Neuronal stem cell (in vitro differentiated cells): Measurements from ENCODE around the gene CABP1.

Experiments
- DNase-seq: peaks from one replicate; pipeline ENCODE4 v3.0.0-alpha.2; 2013; ENCODE audit warnings: low spot score
- H2AFZ ChIP-seq: one replicate; pipeline ENCODE4 v1.6.1; 2013; ENCODE audit warnings: mild to moderate bottlenecking, low read length, inconsistent platforms
- H2AK5ac ChIP-seq: 2 replicates; pipeline ENCODE4 v1.6.1; 2013; ENCODE audit warnings: low read depth, mild to moderate bottlenecking, inconsistent platforms, low read length, moderate library complexity, mixed read lengths
- H2BK120ac ChIP-seq: 2 replicates; pipeline ENCODE4 v1.6.1; 2013; ENCODE audit warnings: low read depth, mild to moderate bottlenecking, inconsistent platforms, low read length, moderate library complexity, mixed read lengths
- H2BK12ac ChIP-seq: one replicate; pipeline ENCODE4 v1.6.1; 2013; ENCODE audit warnings: low read length, inconsistent platforms
- H2BK15ac ChIP-seq: 2 replicates; pipeline ENCODE4 v1.6.1; 2013; ENCODE audit warnings: mild to moderate bottlenecking, low read length, inconsistent platforms, mixed read lengths
- H2BK5ac ChIP-seq: one replicate; pipeline ENCODE4 v1.6.1; 2013; ENCODE audit warnings: inconsistent platforms, mild to moderate bottlenecking, low read length, moderate library complexity
- H3K14ac ChIP-seq: one replicate; pipeline ENCODE4 v1.6.1; 2013; ENCODE audit warnings: low read length, inconsistent platforms
- H3K18ac ChIP-seq: 2 replicates; pipeline ENCODE4 v1.6.1; 2013; ENCODE audit warnings: low read length, inconsistent platforms
- H3K23ac ChIP-seq: 2 replicates; pipeline ENCODE4 v1.6.1; 2013; ENCODE audit warnings: low read depth, mild to moderate bottlenecking, mixed read lengths, low read length, inconsistent platforms; ENCODE audit not compliant: poor library complexity
- H3K27ac ChIP-seq: replicated peaks from 3 replicates; pipeline ENCODE4 v1.5.1; 2013; ENCODE audit warnings: low read length, inconsistent platforms
- H3K27me3 ChIP-seq, 3 experiments: 2 replicates each; pipeline ENCODE4 v1.6.1; 2013; ENCODE audit warnings: low read length in 3 of 3, mild to moderate bottlenecking in 2 of 3, inconsistent platforms in 1 of 3, low read depth in 1 of 3, mixed read lengths in 1 of 3, moderate library complexity in 1 of 3; ENCODE audit not compliant: control insufficient read depth in 3 of 3, insufficient read depth in 3 of 3
- H3K36me3 ChIP-seq, 2 donors: replicated peaks in 1 of 2; 2 replicates each; pipeline ENCODE4 v1.6.1; 2013; ENCODE audit warnings: low read length in 2 of 2; ENCODE audit not compliant: control insufficient read depth in 2 of 2, insufficient read depth in 2 of 2
- H3K4ac ChIP-seq: 2 replicates; pipeline ENCODE4 v1.6.1; 2013; ENCODE audit warnings: inconsistent platforms, mild to moderate bottlenecking, low read length, moderate library complexity
- H3K4me1 ChIP-seq, 2 donors: 1 replicate in 1 of 2; 2 replicates in 1 of 2; pipeline ENCODE4 v1.6.1; 2013; ENCODE audit warnings: low read length in 2 of 2, low read depth in 1 of 2; ENCODE audit not compliant: control insufficient read depth in 2 of 2, insufficient read depth in 1 of 2
- H3K4me2 ChIP-seq: one replicate; pipeline ENCODE4 v1.6.1; 2013; ENCODE audit warnings: mild to moderate bottlenecking, low read length, inconsistent platforms; ENCODE audit not compliant: insufficient read depth, poor library complexity, severe bottlenecking
- H3K4me3 ChIP-seq, 2 donors: 2 replicates each; pipeline ENCODE4 v1.5.1; 2013; ENCODE audit warnings: low read length in 2 of 2, mild to moderate bottlenecking in 2 of 2, inconsistent platforms in 1 of 2, moderate library complexity in 1 of 2
- H3K79me1 ChIP-seq: one replicate; pipeline ENCODE4 v1.6.1; 2013; ENCODE audit warnings: low read depth, mild to moderate bottlenecking, inconsistent platforms, low read length, moderate library complexity
- H3K9ac ChIP-seq: one replicate; pipeline ENCODE4 v1.6.1; 2013; ENCODE audit warnings: mild to moderate bottlenecking, low read depth, low read length, inconsistent platforms; ENCODE audit not compliant: poor library complexity
- H3K9me3 ChIP-seq, 2 donors: replicated peaks in 1 of 2; 2 replicates each; pipeline versions ENCODE3 to v1.6.1; 2013; ENCODE audit warnings: low read length in 2 of 2, mild to moderate bottlenecking in 2 of 2, inconsistent platforms in 1 of 2, low read depth in 1 of 2, mixed read lengths in 1 of 2, moderate library complexity in 1 of 2; ENCODE audit not compliant: control insufficient read depth in 2 of 2, insufficient read depth in 1 of 2
- H4K8ac ChIP-seq: one replicate; pipeline ENCODE4 v1.6.1; 2013; ENCODE audit warnings: low read depth, mild to moderate bottlenecking, inconsistent platforms, low read length, moderate library complexity
- H4K91ac ChIP-seq: one replicate; pipeline ENCODE4 v1.6.1; 2013; ENCODE audit warnings: low read length, low read depth, mild to moderate bottlenecking, inconsistent platforms; ENCODE audit not compliant: poor library complexity
- WGBS, 2 donors: extraction: QIAGEN DNeasy Blood & Tissue Kit; methylation state at CpG; one replicate each; pipeline ENCODE4 v1.1.7; 2013; ENCODE audit warnings: missing lambda C conversion rate in 2 of 2, mixed read lengths in 1 of 2; ENCODE audit not compliant: insufficient read length in 2 of 2, insufficient replicate concordance in 1 of 2; ENCODE audit errors: extremely low coverage in 2 of 2; 5-methylcytosine and 5-hydroxymethylcytosine counted together

CABP1 gene

DNA sequence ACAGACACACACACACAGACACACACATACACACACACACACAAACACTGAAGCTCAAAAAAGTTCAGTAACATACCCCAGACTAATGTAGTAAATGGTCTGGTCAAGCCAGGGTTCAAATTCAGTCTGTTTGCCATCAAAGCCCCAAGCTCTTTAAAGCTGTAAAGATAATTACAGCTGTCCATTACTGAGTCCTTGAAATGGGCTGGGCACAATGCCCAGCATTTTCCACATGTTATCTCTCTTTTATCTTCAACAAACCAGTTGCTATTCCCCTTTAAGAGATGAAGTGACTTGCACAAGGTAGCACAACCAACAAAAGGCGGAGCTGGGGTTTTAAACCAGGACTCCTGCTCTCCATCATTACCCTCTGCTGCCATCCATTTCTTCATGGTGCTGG lies 62.2 kb downstream of the CABP1 start:
- Histone ChIP-seq H3K4me1 (no peaks in the 10 kb centered on the region), H2BK15ac (no peak overlapping the region), H3K14ac (no peak overlapping the region), H2BK12ac (no peak overlapping the region), H2BK5ac (no peak overlapping the region), H3K79me1 (no peaks in the 10 kb centered on the region), H3K27me3 (no peaks in the 10 kb centered on the region), H4K91ac (no peak overlapping the region), H3K23ac (no peak overlapping the region), H2AK5ac (no peak overlapping the region), H3K4me3 (no peak overlapping the region), H4K8ac (no peak overlapping the region), H3K4me2 (no peak overlapping the region), H3K18ac (no peak overlapping the region), H2AFZ (no peak overlapping the region), H3K4ac (no peak overlapping the region), H3K9ac (no peak overlapping the region), H3K27ac (no peak overlapping the region), H3K36me3 (peaks cover 25 to 80% of the 10 kb centered on the region in 2 donors), H2BK120ac (no peak overlapping the region), H3K9me3 (no peaks in the 10 kb centered on the region)
- no CpG with 5 or more reads among the region's 1 CpG for WGBS, 2 donors
- DNase-seq = no peak

DNA sequence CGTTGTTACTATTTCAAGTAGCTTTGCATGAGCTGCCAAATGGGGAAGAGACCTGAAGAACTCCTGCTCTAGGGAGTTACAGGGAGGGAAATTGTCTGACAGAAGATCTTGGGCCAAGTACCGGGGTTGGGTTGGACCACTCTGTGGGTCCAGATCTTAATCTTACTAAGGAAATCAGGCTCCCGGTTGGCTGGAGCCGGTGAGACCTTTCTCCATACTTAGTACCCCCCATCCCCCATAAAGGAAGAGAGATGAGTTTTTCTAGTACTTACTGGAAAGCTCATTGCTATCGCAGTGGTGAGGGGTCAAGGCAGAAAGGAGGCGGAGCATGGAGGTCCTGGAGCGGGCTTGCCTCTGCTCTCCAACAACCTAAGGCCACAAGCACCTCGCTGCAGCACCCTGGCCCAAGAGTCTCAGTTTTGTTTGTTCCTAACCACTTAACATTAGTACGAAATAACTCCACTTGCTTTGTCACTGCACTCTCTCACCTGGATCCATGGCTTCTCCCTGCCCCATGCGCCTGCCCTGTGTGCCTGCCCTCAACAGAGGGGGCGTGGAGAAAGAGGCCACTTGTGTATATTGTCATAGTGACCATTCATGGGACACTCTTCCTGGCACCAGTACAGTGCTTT lies 63.0 kb downstream of the CABP1 start:
- H3K36me3 ChIP-seq = peaks cover 23 to 72% of the 10 kb centered on the region in 2 donors
- H3K9ac ChIP-seq = peak overlapping the region; percentile 47
- no CpG with 5 or more reads among the region's 11 CpGs for WGBS, 2 donors

DNA sequence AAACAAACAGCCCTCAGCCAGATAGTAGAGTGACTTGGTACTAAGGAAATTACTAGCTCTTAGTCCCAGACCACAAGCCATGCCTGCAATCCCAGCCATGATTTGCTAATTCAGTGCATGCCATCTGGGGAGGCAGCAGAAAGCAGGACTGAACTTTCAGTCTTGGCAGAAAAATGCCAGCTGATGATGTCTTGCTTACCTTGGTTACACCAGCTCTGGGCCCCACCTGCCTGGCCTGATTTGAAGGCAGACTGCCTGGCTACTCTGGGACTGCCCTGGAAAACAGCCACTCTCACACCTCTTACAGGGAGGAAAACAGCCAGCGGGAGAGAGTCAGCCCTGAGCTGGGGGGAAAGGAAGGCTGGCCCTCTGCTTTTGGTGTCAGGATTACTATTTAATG lies 65.2 kb downstream of the CABP1 start:
- Histone ChIP-seq H3K14ac (no peak overlapping the region), H3K36me3 (peaks cover 8 to 50% of the 10 kb centered on the region in 2 donors), H3K9me3 (no peaks in the 10 kb centered on the region), H3K4me3 (peak overlapping the region in 1 of 2 donors; percentile 34), H4K8ac (no peak overlapping the region), H2BK5ac (no peak overlapping the region), H2AK5ac (no peak overlapping the region), H2BK15ac (no peak overlapping the region), H3K4me2 (no peak overlapping the region), H3K27ac (no peak overlapping the region), H3K27me3 (no peaks in the 10 kb centered on the region), H3K23ac (no peak overlapping the region), H2BK12ac (no peak overlapping the region), H3K79me1 (no peaks in the 10 kb centered on the region), H2BK120ac (no peak overlapping the region), H3K9ac (no peak overlapping the region), H3K4ac (no peak overlapping the region), H3K4me1 (peaks cover 3 to 6% of the 10 kb centered on the region in 2 donors), H4K91ac (peak overlapping the region; percentile 68), H3K18ac (no peak overlapping the region), H2AFZ (no peak overlapping the region)
- no peak for DNase-seq
- no CpG with 5 or more reads among the region's 1 CpG for WGBS, 2 donors

More for the DNA sequence above, 63.0 kb downstream of the CABP1 start:
- Histone ChIP-seq H3K27ac (no peak overlapping the region), H3K9me3 (no peaks in the 10 kb centered on the region), H2BK12ac (no peak overlapping the region), H3K14ac (no peak overlapping the region), H3K23ac (no peak overlapping the region), H2BK5ac (no peak overlapping the region), H2AFZ (no peak overlapping the region), H2BK15ac (no peak overlapping the region), H3K4me3 (no peak overlapping the region), H3K4ac (no peak overlapping the region), H2AK5ac (no peak overlapping the region), H3K4me2 (no peak overlapping the region), H3K79me1 (no peaks in the 10 kb centered on the region), H4K8ac (no peak overlapping the region), H3K4me1 (no peaks in the 10 kb centered on the region), H2BK120ac (no peak overlapping the region), H4K91ac (no peak overlapping the region), H3K27me3 (no peaks in the 10 kb centered on the region), H3K18ac (no peak overlapping the region)
- no peak for DNase-seq

DNA sequence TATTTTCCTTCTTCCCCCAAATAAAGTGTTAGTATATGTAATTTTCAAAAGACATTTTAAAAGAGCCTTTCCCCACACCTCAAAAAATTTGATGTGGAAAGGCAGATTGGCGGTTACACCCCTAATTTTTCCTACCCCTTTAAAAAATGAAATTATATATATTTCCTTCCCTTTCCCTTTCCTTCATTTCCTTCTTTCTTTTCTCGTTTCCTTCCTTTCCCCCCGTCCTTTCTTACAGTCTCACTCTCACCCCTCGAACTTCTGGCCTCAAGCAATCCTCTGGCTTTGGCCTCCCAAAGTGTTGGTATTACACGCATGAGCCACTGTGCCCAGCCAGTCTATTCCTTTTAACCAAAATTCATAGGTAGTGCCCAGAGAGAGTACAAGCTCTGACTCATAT lies 65.6 kb downstream of the CABP1 start:
- Histone ChIP-seq H2AK5ac (no peak overlapping the region), H3K36me3 (peaks cover 5 to 46% of the 10 kb centered on the region in 2 donors), H3K4me1 (peaks cover 3 to 6% of the 10 kb centered on the region in 2 donors), H3K18ac (no peak overlapping the region), H3K9ac (no peak overlapping the region), H3K4me2 (no peak overlapping the region), H2BK15ac (no peak overlapping the region), H3K23ac (no peak overlapping the region), H4K8ac (no peak overlapping the region), H3K9me3 (no peaks in the 10 kb centered on the region), H3K79me1 (no peaks in the 10 kb centered on the region), H4K91ac (no peak overlapping the region), H2BK5ac (no peak overlapping the region), H2AFZ (no peak overlapping the region), H3K14ac (no peak overlapping the region), H2BK120ac (no peak overlapping the region), H3K4ac (no peak overlapping the region), H2BK12ac (no peak overlapping the region), H3K4me3 (no peak overlapping the region), H3K27ac (no peak overlapping the region), H3K27me3 (no peaks in the 10 kb centered on the region)
- WGBS, 2 donors = 100% methylated on average over 2 to 3 of the region's 5 CpGs
- no peak for DNase-seq
